Fibroblast of lung (primary cell): ENCODE results near the gene SAMD7. TPM values are rescaled to one million over a fixed set of nuclear protein-coding genes. Genes with fewer than 3 reads are reported as not detected.
A peak's percentile ranks its signal among the peaks of the same experiment; 100 is the strongest.

Experiments used
- DNase-seq, 2 donors: peaks; one replicate each; pipeline versions ENCODE4 v3.0.0 to v3.0.0-alpha.2; 2010; ENCODE audit warnings: low read depth in 2 of 2
- H2AFZ ChIP-seq: 2 replicates; pipeline ENCODE4 v1.5.1; 2012; ENCODE audit warnings: low read length, control low read depth, inconsistent platforms
- H3K27ac ChIP-seq: 2 replicates; pipeline ENCODE4 v1.5.1; 2011; ENCODE audit warnings: low read length, control low read depth; ENCODE audit not compliant: insufficient read depth
- H3K27me3 ChIP-seq: 2 replicates; pipeline ENCODE4 v1.5.1; 2011; ENCODE audit warnings: mild to moderate bottlenecking, low read length; ENCODE audit not compliant: control insufficient read depth, insufficient read depth
- H3K36me3 ChIP-seq: 2 replicates; pipeline ENCODE4 v1.5.1; 2011; ENCODE audit warnings: low read length; ENCODE audit not compliant: control insufficient read depth, insufficient read depth
- H3K4me1 ChIP-seq: 2 replicates; pipeline ENCODE4 v1.5.1; 2011; ENCODE audit warnings: low read length; ENCODE audit not compliant: control insufficient read depth, insufficient read depth; ENCODE audit errors: extremely low read depth
- H3K4me2 ChIP-seq: 2 replicates; pipeline ENCODE4 v1.5.1; 2011; ENCODE audit warnings: low read length, control low read depth; ENCODE audit not compliant: insufficient read depth; ENCODE audit errors: extremely low read depth
- H3K4me3 ChIP-seq, 4 experiments: fragments of 200-600 bp in 1 of 4; sonication (generic) in 1 of 4; replicated peaks in 1 of 4; 2 replicates each; pipeline ENCODE4 v1.5.1; 2011 to 2016; ENCODE audit warnings: low read length in 4 of 4, low read depth in 3 of 4, mild to moderate bottlenecking in 3 of 4, control low read depth in 2 of 4, inconsistent platforms in 1 of 4, mixed read lengths in 1 of 4; ENCODE audit not compliant: insufficient read depth in 1 of 4; ENCODE audit errors: control extremely low read depth in 1 of 4
- H3K79me2 ChIP-seq: 2 replicates; pipeline ENCODE4 v1.5.1; 2012; ENCODE audit warnings: mild to moderate bottlenecking, low read length, inconsistent platforms; ENCODE audit not compliant: control insufficient read depth, insufficient read depth
- H3K9ac ChIP-seq: 2 replicates; pipeline ENCODE4 v1.5.1; 2011; ENCODE audit warnings: mild to moderate bottlenecking, low read length, control low read depth; ENCODE audit not compliant: insufficient read depth
- H3K9me3 ChIP-seq: 2 replicates; pipeline ENCODE4 v1.5.1; 2012; ENCODE audit warnings: low read depth, low read length; ENCODE audit not compliant: control insufficient read depth, insufficient read depth
- H4K20me1 ChIP-seq: 2 replicates; pipeline ENCODE4 v1.5.1; 2011; ENCODE audit warnings: low read length; ENCODE audit not compliant: control insufficient read depth, insufficient read depth; ENCODE audit errors: extremely low read depth
- EZH2 ChIP-seq: IDR thresholded peaks from 2 replicates; pipeline ENCODE4 v1.5.1; 2012; ENCODE audit warnings: low read length, control low read depth, mild to moderate bottlenecking; ENCODE audit errors: missing control alignments
- polyA plus RNA-seq, 2 donors: library from polyadenylated mRNA; depleted of rRNA in 1 of 2; stranded (reverse) in 1 of 2; unstranded in 1 of 2; fragments of >200 nt; gene quantifications; 2 replicates each; pipeline ENCODE4 v1.2.1, GENCODE V29; 2011 to 2012; ENCODE audit warnings: missing spikeins in 1 of 2
- total RNA-seq: library from RNA; depleted of rRNA; stranded (reverse); fragments of >200 nt; gene quantifications from 2 replicates; pipeline ENCODE4 v1.2.1, GENCODE V29; 2014
- TF ChIP-seq, protein P1 (sequence below), 2 donors: IDR thresholded peaks in 1 of 2; conservative IDR thresholded peaks in 1 of 2; 1 replicate in 1 of 2; 2 replicates in 1 of 2; pipeline ENCODE4 v1.5.1; 2011 to 2012; ENCODE audit warnings: low read length in 2 of 2, control low read depth in 1 of 2, inconsistent platforms in 1 of 2, low read depth in 1 of 2, mild to moderate bottlenecking in 1 of 2

The SAMD7 gene
- total and polyA plus RNA-seq, 2 donors (not counting 1 experiment from before 2014, with no cell fraction given): not detected

DNA sequence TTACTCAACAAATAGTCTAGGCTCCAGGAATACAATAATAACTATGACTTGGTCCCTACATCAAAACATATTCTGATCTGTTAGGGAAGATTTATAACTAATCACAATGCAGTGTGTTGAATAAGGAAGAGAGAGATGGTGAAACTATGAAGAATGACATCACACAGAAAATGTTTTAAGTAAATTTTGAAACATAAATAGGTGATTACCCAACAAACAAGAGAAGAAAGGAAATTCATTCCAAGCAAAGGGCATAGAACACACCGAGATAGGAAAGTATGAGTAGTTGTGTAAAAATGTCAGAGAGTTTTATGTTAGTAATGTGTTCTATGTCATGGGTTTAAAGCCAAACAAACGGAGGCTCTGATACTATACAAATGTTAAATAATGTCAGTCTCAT is 68.7 kb downstream of the SAMD7 start:
- H3K4me3 ChIP-seq: no peak overlapping the region
- no peak overlapping the region for H3K9ac ChIP-seq
- peaks cover 14% of the 10 kb centered on the region for H3K36me3 ChIP-seq
- no peaks in the 10 kb centered on the region for H3K4me1 ChIP-seq
- peak overlapping the region; percentile 25 for H3K27ac ChIP-seq
- peak; percentile 24 to 46 for DNase-seq
- no peaks in the 10 kb centered on the region for H3K27me3 ChIP-seq
- no peak overlapping the region for H3K4me2 ChIP-seq
- TF ChIP-seq, protein P1, sequence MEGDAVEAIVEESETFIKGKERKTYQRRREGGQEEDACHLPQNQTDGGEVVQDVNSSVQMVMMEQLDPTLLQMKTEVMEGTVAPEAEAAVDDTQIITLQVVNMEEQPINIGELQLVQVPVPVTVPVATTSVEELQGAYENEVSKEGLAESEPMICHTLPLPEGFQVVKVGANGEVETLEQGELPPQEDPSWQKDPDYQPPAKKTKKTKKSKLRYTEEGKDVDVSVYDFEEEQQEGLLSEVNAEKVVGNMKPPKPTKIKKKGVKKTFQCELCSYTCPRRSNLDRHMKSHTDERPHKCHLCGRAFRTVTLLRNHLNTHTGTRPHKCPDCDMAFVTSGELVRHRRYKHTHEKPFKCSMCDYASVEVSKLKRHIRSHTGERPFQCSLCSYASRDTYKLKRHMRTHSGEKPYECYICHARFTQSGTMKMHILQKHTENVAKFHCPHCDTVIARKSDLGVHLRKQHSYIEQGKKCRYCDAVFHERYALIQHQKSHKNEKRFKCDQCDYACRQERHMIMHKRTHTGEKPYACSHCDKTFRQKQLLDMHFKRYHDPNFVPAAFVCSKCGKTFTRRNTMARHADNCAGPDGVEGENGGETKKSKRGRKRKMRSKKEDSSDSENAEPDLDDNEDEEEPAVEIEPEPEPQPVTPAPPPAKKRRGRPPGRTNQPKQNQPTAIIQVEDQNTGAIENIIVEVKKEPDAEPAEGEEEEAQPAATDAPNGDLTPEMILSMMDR (conservative IDR thresholded peaks at IDR 0.05 in 1 of 2, IDR thresholded peaks at IDR 0.05 in 1 of 2; ENCODE audit: low read depth in 1 of 2, low read length in 2 of 2): no peak
- TF ChIP-seq EZH2: no peak
- H3K9me3 ChIP-seq: no peaks in the 10 kb centered on the region
- no peak overlapping the region for H2AFZ ChIP-seq
- peaks cover 7% of the 10 kb centered on the region for H3K79me2 ChIP-seq
- no peaks in the 10 kb centered on the region for H4K20me1 ChIP-seq

DNA sequence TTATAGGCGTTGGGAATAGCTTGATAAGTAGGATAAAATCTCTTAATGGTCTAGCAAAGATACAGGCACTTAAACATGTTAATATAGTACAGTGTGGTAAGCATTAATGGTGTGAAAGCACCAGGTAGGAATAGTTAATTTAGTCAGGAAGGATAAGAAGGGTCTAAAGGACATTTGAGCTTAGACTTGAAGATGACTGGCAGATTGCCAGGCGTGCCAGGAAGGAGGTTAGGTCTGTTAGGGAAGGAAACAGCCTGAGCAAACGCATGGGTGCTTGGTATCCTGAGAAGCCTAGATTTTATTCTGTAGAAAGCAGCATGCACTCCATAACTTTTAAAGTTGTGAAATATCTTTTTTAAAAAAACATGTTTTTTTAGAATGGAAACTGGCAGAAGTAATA is 72.9 kb downstream of the SAMD7 start:
- Histone ChIP-seq H2AFZ (no peak overlapping the region), H3K36me3 (peaks cover 13% of the 10 kb centered on the region), H4K20me1 (no peaks in the 10 kb centered on the region), H3K4me2 (no peak overlapping the region), H3K9me3 (no peaks in the 10 kb centered on the region), H3K27me3 (no peaks in the 10 kb centered on the region), H3K4me3 (no peak overlapping the region), H3K79me2 (no peaks in the 10 kb centered on the region), H3K9ac (no peak overlapping the region), H3K27ac (no peak overlapping the region), H3K4me1 (no peaks in the 10 kb centered on the region)
- TF ChIP-seq, protein P1 (conservative IDR thresholded peaks at IDR 0.05 in 1 of 2, IDR thresholded peaks at IDR 0.05 in 1 of 2; ENCODE audit: low read depth in 1 of 2, low read length in 2 of 2): no peak
- TF ChIP-seq EZH2: no peak
- DNase-seq: no peak

Other genes starting within 250 kb of the SAMD7 start
- gene MECOM, start 247.9 kb upstream of the SAMD7 start, total RNA-seq: 18.0 and 46.1 TPM in 2 replicates
- 6.2 and 17.4 TPM in 2 replicates for gene MECOM, start 247.9 kb upstream of the SAMD7 start, polyA plus RNA-seq
- 210 and 457 TPM in 2 replicates for gene TERC, start 146.5 kb upstream of the SAMD7 start, total RNA-seq
- gene TERC, start 146.5 kb upstream of the SAMD7 start, polyA plus RNA-seq: 0.25 and 0.39 TPM in 2 replicates
- 3.1 and 6.1 TPM in 2 replicates for gene ACTRT3, start 142.0 kb upstream of the SAMD7 start, total RNA-seq
- gene ACTRT3, start 142.0 kb upstream of the SAMD7 start, polyA plus RNA-seq: 1.8 and 2.8 TPM in 2 replicates
- gene MYNN, start 138.2 kb upstream of the SAMD7 start, total RNA-seq: 32.7 and 33.6 TPM in 2 replicates
- gene MYNN, start 138.2 kb upstream of the SAMD7 start, polyA plus RNA-seq: 15.3 and 20.0 TPM in 2 replicates
- under 0.01 TPM in 1 of 2 replicates, not detected in the other for gene LRRIQ4, start 98.7 kb upstream of the SAMD7 start, total RNA-seq
- 0.05 TPM in 1 of 2 replicates, not detected in the other for gene LRRIQ4, start 98.7 kb upstream of the SAMD7 start, polyA plus RNA-seq
- gene LRRC34, start 98.7 kb upstream of the SAMD7 start, total RNA-seq: 1.8 and 2.0 TPM in 2 replicates
- gene LRRC34, start 98.7 kb upstream of the SAMD7 start, polyA plus RNA-seq: 2.3 and 2.7 TPM in 2 replicates
- gene LRRC31, start 41.6 kb upstream of the SAMD7 start, total RNA-seq: not detected in 2 replicates
- not detected in 2 replicates for gene LRRC31, start 41.6 kb upstream of the SAMD7 start, polyA plus RNA-seq
- 40.6 and 49.9 TPM in 2 replicates for gene SEC62, start 55.2 kb downstream of the SAMD7 start, total RNA-seq
- gene SEC62, start 55.2 kb downstream of the SAMD7 start, polyA plus RNA-seq: 101 and 136 TPM in 2 replicates
- gene GPR160, start 126.4 kb downstream of the SAMD7 start, total RNA-seq: 0.50 and 0.51 TPM in 2 replicates
- gene GPR160, start 126.4 kb downstream of the SAMD7 start, polyA plus RNA-seq: 0.56 and 0.58 TPM in 2 replicates